Natural killer cell (primary cell): ENCODE measurements around the gene PAF1. TPM values are rescaled to one million over a fixed set of nuclear protein-coding genes. Genes with fewer than 3 reads are reported as not detected.

ENCODE experiments used
- ATAC-seq, 3 donors: fragments of 150-1000 bp in 2 of 3; fragments of 200-7000 bp in 1 of 3; cut with Tn5 transposase; 1 replicate in 1 of 3; 2 replicates in 2 of 3; pipeline ENCODE4 v1.10.0; 2021; ENCODE audit warnings: mild to moderate bottlenecking in 2 of 3, moderate library complexity in 2 of 3
- DNase-seq, 2 donors: peaks; one replicate each; pipeline versions ENCODE4 v3.0.0 to v3.0.0-alpha.2; 2013 to 2021; ENCODE audit warnings: mixed read lengths in 1 of 2
- H3K27ac ChIP-seq: one replicate; pipeline ENCODE4 v1.5.1; 2013; ENCODE audit warnings: mild to moderate bottlenecking, low read length
- H3K27me3 ChIP-seq: one replicate; pipeline ENCODE4 v1.6.1; 2013; ENCODE audit warnings: low read length; ENCODE audit not compliant: control insufficient read depth, insufficient read depth
- H3K36me3 ChIP-seq: one replicate; pipeline ENCODE4 v1.6.1; 2013; ENCODE audit warnings: low read length; ENCODE audit not compliant: control insufficient read depth, insufficient read depth
- H3K4me1 ChIP-seq: one replicate; pipeline ENCODE4 v1.6.1; 2013; ENCODE audit warnings: low read length; ENCODE audit not compliant: control insufficient read depth, insufficient read depth
- H3K4me3 ChIP-seq: one replicate; pipeline ENCODE4 v1.5.1; 2013; ENCODE audit warnings: low read length
- H3K9me3 ChIP-seq: one replicate; pipeline ENCODE4 v1.6.1; 2013; ENCODE audit warnings: low read length; ENCODE audit not compliant: control insufficient read depth, insufficient read depth
- H3K27ac Mint-ChIP-seq, 2 donors: one replicate each; pipeline ENCODE4 v1.8.0; 2022; ENCODE audit warnings: mild to moderate bottlenecking in 2 of 2, mixed read lengths in 2 of 2, moderate library complexity in 1 of 2
- H3K27me3 Mint-ChIP-seq, 2 donors: one replicate each; pipeline ENCODE4 v1.8.0; 2022; ENCODE audit warnings: low read depth in 2 of 2, mixed read lengths in 2 of 2
- H3K36me3 Mint-ChIP-seq: one replicate; pipeline ENCODE4 v1.8.0; 2022; ENCODE audit warnings: mixed read lengths
- H3K4me1 Mint-ChIP-seq, 2 donors: one replicate each; pipeline ENCODE4 v1.8.0; 2022; ENCODE audit warnings: mixed read lengths in 2 of 2
- H3K4me3 Mint-ChIP-seq: one replicate; pipeline ENCODE4 v1.8.0; 2022; ENCODE audit warnings: mild to moderate bottlenecking, moderate library complexity, mixed read lengths
- H3K9me3 Mint-ChIP-seq, 2 donors: one replicate each; pipeline ENCODE4 v1.8.0; 2022; ENCODE audit warnings: mixed read lengths in 2 of 2
- CTCF ChIP-seq: fragments of 200-600 bp; IDR thresholded peaks from one replicate; pipeline ENCODE4 v1.8.0; 2022; ENCODE audit warnings: antibody characterized with exemption
- WGBS: methylation state at CpG from one replicate; pipeline ENCODE4 v1.1.7; 2013; ENCODE audit warnings: missing lambda C conversion rate; ENCODE audit not compliant: insufficient coverage; 5-methylcytosine and 5-hydroxymethylcytosine counted together
- intact Hi-C: fragments of 100-400 bp; cut with micrococcal nuclease; formaldehyde crosslinking; loops from one replicate; pipeline ENCODE4 v1.14.2; 2022
- total RNA-seq, 4 donors: library from RNA; stranded (reverse); fragments of 120-200 nt in 1 of 4; gene quantifications; one replicate each; pipeline versions ENCODE4 v1.2.3 to v1.2.4, GENCODE V29; 2013 to 2022

The PAF1 gene
- total RNA-seq, 3 donors from 2014 or later (not counting 1 experiment from before 2014, with no cell fraction given), result 54.3 to 80.9 (median 68.3) TPM

GRCh38 chr19:39427707-39428106, 36.8 kb upstream of the PAF1 start:
- intact Hi-C loops, result no loop called here
- H3K4me1 ChIP-seq, result peaks cover 6% of the 10 kb centered on the region
- DNase-seq (no peak), ATAC-seq (no peak)
- H3K27ac Mint-ChIP-seq, result no peak overlapping the region
- 92% methylated on average over 11 of the region's 11 CpGs for WGBS
- peaks cover 12% of the 10 kb centered on the region for H3K36me3 ChIP-seq
- no peak for TF ChIP-seq CTCF
- H3K9me3 ChIP-seq, result no peaks in the 10 kb centered on the region
- H3K4me3 Mint-ChIP-seq, result no peak overlapping the region
- no peaks in the 10 kb centered on the region for H3K4me1 Mint-ChIP-seq
- H3K27me3 ChIP-seq, result no peaks in the 10 kb centered on the region
- no peak overlapping the region for H3K27ac ChIP-seq
- H3K4me3 ChIP-seq, result no peak overlapping the region
- H3K27me3 Mint-ChIP-seq, result no peaks in the 10 kb centered on the region
- no peaks in the 10 kb centered on the region for H3K9me3 Mint-ChIP-seq
- H3K36me3 Mint-ChIP-seq, result no peaks in the 10 kb centered on the region

DNA sequence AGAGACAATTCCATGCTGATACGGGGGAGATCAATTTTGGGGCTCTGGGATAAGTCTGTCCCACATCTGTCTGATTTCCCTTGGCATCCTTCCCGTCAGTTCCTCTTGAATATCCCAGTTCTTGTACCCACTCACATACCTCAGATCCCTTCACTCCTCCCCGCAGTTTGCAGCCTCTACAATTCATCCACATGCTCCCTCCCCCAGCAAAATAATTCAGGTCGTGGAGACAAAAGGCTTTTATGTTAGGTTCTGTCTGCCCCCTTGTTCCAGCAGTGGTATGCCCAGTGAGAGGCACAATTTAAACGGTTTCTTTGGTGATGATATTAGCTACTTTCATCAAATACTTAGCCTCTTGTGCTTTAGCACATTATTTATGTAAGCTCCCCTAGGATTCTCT, 35.3 kb upstream of the PAF1 start:
- TF ChIP-seq CTCF, result no peak
- Mint-ChIP-seq H3K36me3 (no peaks in the 10 kb centered on the region), H3K4me3 (no peak overlapping the region), H3K27me3 (no peaks in the 10 kb centered on the region), H3K27ac (no peak overlapping the region), H3K9me3 (no peaks in the 10 kb centered on the region), H3K4me1 (no peaks in the 10 kb centered on the region)
- H3K4me1 ChIP-seq, result peaks cover 4% of the 10 kb centered on the region
- DNase-seq (no peak), ATAC-seq (no peak)
- no peaks in the 10 kb centered on the region for H3K9me3 ChIP-seq
- WGBS, result 87% methylated on average over 4 of the region's 5 CpGs
- H3K27me3 ChIP-seq, result no peaks in the 10 kb centered on the region
- H3K4me3 ChIP-seq, result no peak overlapping the region
- H3K36me3 ChIP-seq, result peaks cover 3% of the 10 kb centered on the region
- no peak overlapping the region for H3K27ac ChIP-seq
- intact Hi-C loops, result no loop called here

- Histone ChIP-seq H3K27me3 (no peaks in the 10 kb centered on the region), H3K4me1 (no peaks in the 10 kb centered on the region), H3K36me3 (peaks cover 3% of the 10 kb centered on the region), H3K9me3 (no peaks in the 10 kb centered on the region), H3K27ac (no peak overlapping the region), H3K4me3 (no peak overlapping the region)
- Mint-ChIP-seq H3K4me1 (no peaks in the 10 kb centered on the region), H3K27ac (no peak overlapping the region), H3K27me3 (no peaks in the 10 kb centered on the region), H3K9me3 (no peaks in the 10 kb centered on the region), H3K4me3 (no peak overlapping the region), H3K36me3 (no peaks in the 10 kb centered on the region)
- no peak for TF ChIP-seq CTCF
- DNase-seq (no peak), ATAC-seq (no peak)
- WGBS, result 95% methylated on average over 7 of the region's 7 CpGs
- intact Hi-C loops, result no loop called here
These were observed 34.8 kb upstream of the PAF1 start for GRCh38 chr19:39425744-39426143.

- Histone ChIP-seq H3K9me3 (no peaks in the 10 kb centered on the region), H3K36me3 (peaks cover 3% of the 10 kb centered on the region), H3K27ac (no peak overlapping the region), H3K4me1 (no peaks in the 10 kb centered on the region), H3K4me3 (no peak overlapping the region), H3K27me3 (no peaks in the 10 kb centered on the region)
- H3K9me3 Mint-ChIP-seq, result no peaks in the 10 kb centered on the region
- no peak overlapping the region for H3K4me3 Mint-ChIP-seq
- H3K27me3 Mint-ChIP-seq, result no peaks in the 10 kb centered on the region
- no peaks in the 10 kb centered on the region for H3K36me3 Mint-ChIP-seq
- no peak for TF ChIP-seq CTCF
- intact Hi-C loops, result no loop called here
- ATAC-seq, result no peak
- DNase-seq, result no peak
- 94% methylated on average over 16 of the region's 16 CpGs for WGBS
- H3K4me1 Mint-ChIP-seq, result no peaks in the 10 kb centered on the region
- peak overlapping the region in 1 of 2 donors; percentile 25 for H3K27ac Mint-ChIP-seq
These were observed 34.0 kb upstream of the PAF1 start for GRCh38 chr19:39424934-39425333.
